ENCODE measurements around the gene SLC6A4. TPM values are rescaled to one million over a fixed set of nuclear protein-coding genes. Genes with fewer than 3 reads are reported as not detected.

SLC6A4 gene
- total RNA-seq, 4 donors from 2014 or later, result 1.1 to 2.3 (median 1.2) TPM

DNA sequence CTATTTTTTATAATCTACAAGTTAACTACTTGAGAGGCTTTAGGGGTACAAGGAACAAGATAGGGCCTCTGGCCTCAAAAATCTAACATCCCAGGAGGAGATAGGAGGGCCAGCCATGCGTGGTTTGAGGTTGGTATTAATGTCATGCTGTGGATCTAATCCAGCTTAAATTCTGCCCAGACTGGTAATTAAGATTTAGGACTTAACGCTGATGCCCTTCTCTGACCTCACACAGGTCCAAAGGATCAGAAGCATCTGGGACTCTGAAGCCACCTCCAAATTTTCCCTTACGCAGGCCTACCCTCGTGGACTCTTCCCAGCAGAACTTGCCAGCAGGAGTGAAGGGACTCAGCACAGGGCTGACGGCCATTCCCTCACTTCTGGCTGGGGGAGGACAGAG, 15.1 kb downstream of the SLC6A4 start:
- no peak for ATAC-seq (ENCODE audit: low FRiP score)
- TF ChIP-seq, protein P1, sequence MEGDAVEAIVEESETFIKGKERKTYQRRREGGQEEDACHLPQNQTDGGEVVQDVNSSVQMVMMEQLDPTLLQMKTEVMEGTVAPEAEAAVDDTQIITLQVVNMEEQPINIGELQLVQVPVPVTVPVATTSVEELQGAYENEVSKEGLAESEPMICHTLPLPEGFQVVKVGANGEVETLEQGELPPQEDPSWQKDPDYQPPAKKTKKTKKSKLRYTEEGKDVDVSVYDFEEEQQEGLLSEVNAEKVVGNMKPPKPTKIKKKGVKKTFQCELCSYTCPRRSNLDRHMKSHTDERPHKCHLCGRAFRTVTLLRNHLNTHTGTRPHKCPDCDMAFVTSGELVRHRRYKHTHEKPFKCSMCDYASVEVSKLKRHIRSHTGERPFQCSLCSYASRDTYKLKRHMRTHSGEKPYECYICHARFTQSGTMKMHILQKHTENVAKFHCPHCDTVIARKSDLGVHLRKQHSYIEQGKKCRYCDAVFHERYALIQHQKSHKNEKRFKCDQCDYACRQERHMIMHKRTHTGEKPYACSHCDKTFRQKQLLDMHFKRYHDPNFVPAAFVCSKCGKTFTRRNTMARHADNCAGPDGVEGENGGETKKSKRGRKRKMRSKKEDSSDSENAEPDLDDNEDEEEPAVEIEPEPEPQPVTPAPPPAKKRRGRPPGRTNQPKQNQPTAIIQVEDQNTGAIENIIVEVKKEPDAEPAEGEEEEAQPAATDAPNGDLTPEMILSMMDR (IDR thresholded peaks at IDR 0.05), result no peak
- no peak for DNase-seq (ENCODE audit: low spot score)

DNA sequence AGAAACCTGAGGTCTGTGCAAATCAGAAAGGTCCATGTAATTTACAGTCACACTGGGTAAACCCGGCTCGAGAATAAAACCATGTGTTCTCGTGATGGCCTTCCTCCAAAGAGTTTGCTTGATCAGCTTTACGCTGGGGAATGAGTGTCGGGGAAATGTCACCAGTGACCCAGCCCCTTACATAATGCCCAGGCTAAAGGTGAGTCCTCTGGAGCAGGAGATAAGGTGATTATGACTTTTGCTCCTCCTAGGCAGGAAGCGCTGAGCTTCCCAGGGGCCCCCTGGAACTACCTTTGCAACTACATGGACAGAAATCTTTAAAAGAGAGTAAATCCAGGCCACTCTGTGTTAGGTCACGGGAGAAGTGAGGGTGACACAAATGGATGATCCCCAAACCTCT, 15.7 kb downstream of the SLC6A4 start:
- ATAC-seq (ENCODE audit: low FRiP score) (no peak), DNase-seq (ENCODE audit: low spot score) (no peak)
- TF ChIP-seq, protein P1 (IDR thresholded peaks at IDR 0.05), result no peak

DNA sequence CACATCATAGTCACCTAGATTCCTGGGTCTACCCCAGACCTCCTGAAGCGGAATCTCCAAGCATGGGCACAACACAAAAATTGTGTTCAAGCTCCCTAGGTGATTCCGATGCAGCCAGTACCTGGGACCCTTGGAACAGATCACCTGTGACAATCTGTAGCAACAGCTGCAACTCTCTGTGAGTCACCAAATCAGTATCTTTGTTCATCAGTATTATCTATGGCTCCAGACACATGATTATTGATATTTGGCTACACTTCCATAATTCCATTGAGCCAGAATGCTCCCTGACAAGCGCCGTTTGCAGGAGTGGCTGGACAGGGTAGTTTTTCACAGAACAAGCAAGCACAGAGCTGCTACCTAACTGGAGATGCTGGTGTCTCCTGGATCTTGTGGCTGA, 16.2 kb downstream of the SLC6A4 start:
- DNase-seq (ENCODE audit: low spot score) (no peak), ATAC-seq (ENCODE audit: low FRiP score) (no peak)
- TF ChIP-seq, protein P1 (IDR thresholded peaks at IDR 0.05), result no peak

DNA sequence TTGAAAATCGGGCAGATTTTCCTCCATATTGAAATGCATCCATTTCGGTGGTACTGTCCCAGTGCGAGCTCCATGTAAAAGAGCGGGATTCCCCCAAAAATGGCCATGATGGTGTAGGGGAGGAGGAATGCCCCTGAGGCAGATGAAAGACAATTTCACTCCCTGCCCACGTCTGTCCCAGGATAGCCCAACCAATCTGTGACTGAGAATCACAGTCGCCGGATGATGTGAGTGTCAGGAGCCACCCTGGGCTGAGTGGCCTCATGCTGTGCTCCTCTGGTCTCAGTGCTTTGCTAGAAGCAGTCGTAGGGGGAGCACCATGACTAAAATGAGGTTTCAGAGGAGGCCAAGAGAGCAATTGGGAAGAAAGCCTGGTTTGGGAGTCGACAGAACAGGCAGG, 16.7 kb downstream of the SLC6A4 start:
- ATAC-seq (ENCODE audit: low FRiP score), result no peak
- DNase-seq (ENCODE audit: low spot score), result no peak
- TF ChIP-seq, protein P1 (IDR thresholded peaks at IDR 0.05), result no peak

DNA sequence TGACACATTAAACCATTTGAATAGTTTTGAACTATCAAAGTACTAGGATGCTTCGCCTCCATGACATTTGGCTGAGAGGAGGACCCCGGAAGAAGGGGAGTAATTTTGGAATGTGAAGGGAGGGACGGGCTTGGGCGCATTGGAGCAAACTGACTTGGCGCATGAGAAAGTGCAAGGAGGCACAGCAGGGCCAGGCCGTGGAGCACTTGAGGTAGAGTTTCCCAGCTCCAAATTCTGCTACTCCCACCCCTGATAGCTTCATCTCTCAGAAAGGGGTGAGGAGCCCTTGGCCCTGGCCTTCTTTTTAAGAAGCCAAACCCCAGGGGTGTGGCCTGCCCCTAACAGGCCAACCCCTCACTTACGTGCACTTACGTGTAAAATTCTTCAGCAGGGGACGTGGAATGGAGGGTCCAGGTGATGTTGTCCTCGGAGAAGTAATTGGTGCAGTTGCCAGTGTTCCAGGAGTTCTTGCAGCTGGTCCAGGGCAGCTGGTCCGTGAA, 17.7 kb downstream of the SLC6A4 start:
- DNase-seq (ENCODE audit: low spot score) (no peak), ATAC-seq (ENCODE audit: low FRiP score) (no peak)
- TF ChIP-seq, protein P1 (IDR thresholded peaks at IDR 0.05), result no peak

DNA sequence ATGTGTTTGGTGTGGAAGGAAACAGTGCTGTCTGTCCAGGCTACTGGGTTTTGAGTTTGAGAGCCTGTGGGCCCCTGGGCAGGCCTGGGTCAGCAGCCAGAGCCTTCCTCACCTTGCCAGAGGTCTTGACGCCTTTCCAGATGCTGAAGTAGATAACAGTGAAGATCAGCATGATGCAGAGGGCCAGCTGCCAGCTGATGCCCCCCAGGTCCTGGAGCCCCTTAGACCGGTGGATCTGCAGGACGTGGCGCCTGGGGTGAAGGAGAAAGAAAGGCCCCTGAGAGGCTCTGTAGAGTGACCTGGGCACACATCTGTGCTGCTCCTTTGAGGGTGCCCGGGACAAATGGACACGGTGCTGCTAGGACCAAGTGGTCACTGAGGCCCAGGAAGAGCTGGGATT, 18.4 kb downstream of the SLC6A4 start:
- no peak for ATAC-seq (ENCODE audit: low FRiP score)
- no peak for DNase-seq (ENCODE audit: low spot score)
- TF ChIP-seq, protein P1 (IDR thresholded peaks at IDR 0.05), result no peak

DNA sequence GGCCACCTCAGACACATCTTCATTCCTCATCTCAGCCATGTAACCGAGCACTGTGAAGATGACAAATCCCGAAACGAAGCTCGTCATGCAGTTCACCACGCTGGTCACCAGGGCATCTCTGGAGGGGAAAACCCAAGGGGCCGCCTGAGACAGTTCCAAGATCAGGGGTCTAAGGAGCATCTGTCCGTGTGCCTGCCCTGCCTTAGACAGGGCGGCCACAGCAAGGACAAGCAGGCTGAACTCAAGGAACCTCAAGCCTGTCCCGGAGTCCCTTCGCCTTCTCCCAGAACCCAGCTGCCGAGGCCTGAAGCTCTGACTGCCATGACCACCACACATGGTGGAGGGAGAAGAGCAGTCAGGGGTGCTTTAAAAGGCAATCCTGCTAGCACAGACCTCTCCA, 22.7 kb downstream of the SLC6A4 start:
- DNase-seq (ENCODE audit: low spot score), result no peak
- no peak for ATAC-seq (ENCODE audit: low FRiP score)
- TF ChIP-seq, protein P1 (IDR thresholded peaks at IDR 0.05), result no peak

Data from omental fat pad (tissue), 4 donors.